Caco-2 (cell line): ENCODE results near the gene LRMDA. TPM values are rescaled to one million over a fixed set of nuclear protein-coding genes. Genes with fewer than 3 reads are reported as not detected.

Experiments used
- BruUV-seq: library from RNA; stranded (reverse); fragments of 400-500 nt; replicated peaks from 2 replicates; lab custom pipeline; 2021; lab: Mats Ljungman, UMichigan
- CTCF ChIA-PET: fragments of 300-600 bp; sonication (Branson Sonifier 250); formaldehyde crosslinking; loops from one replicate; lab custom pipeline; 2022; ENCODE audit warnings: antibody characterized with exemption; lab: Charles Lee
- POLR2A ChIA-PET: fragments of 300-600 bp; sonication (Branson Sonifier 250); formaldehyde crosslinking; loops from one replicate; lab custom pipeline; 2022; ENCODE audit warnings: antibody characterized with exemption; lab: Charles Lee
- DNase-seq, 2 experiments: peaks; one replicate each; pipeline versions ENCODE4 v3.0.0 to v3.0.0-alpha.2; 2020 to 2022
- H3K27me3 ChIP-seq: replicated peaks from 2 replicates; pipeline ENCODE4 v1.6.0; 2011; ENCODE audit warnings: low read length; ENCODE audit not compliant: control insufficient read depth, insufficient read depth
- H3K36me3 ChIP-seq: 2 replicates; pipeline ENCODE4 v1.5.1; 2011; ENCODE audit warnings: low read length; ENCODE audit not compliant: control insufficient read depth, insufficient read depth
- H3K4me1 ChIP-seq: fragments of 250-450 bp; sonication (Bioruptor Pico); 2 replicates; pipeline ENCODE4 v1.5.1; 2020; ENCODE audit warnings: mild to moderate bottlenecking
- H3K4me3 ChIP-seq: 2 replicates; pipeline ENCODE4 v1.5.1; 2011; ENCODE audit warnings: low read depth, mild to moderate bottlenecking, control low read depth, low read length
- H3K9me3 ChIP-seq: fragments of 250-450 bp; sonication (Bioruptor Pico); 2 replicates; pipeline ENCODE4 v1.5.1; 2020; ENCODE audit warnings: mild to moderate bottlenecking, moderate library complexity
- H3K27ac Mint-ChIP-seq: one replicate; pipeline ENCODE4 v1.8.0; 2022; ENCODE audit warnings: mixed read lengths; ENCODE audit not compliant: unreplicated experiment
- H3K27me3 Mint-ChIP-seq: one replicate; pipeline ENCODE4 v1.8.0; 2022; ENCODE audit warnings: mixed read lengths; ENCODE audit not compliant: insufficient read depth, unreplicated experiment
- H3K36me3 Mint-ChIP-seq: one replicate; pipeline ENCODE4 v1.8.0; 2022; ENCODE audit warnings: mild to moderate bottlenecking, mixed read lengths; ENCODE audit not compliant: insufficient read depth, unreplicated experiment
- H3K4me1 Mint-ChIP-seq: one replicate; pipeline ENCODE4 v1.8.0; 2022; ENCODE audit warnings: low read depth, mixed read lengths; ENCODE audit not compliant: unreplicated experiment
- H3K4me3 Mint-ChIP-seq: one replicate; pipeline ENCODE4 v1.8.0; 2022; ENCODE audit warnings: mild to moderate bottlenecking, moderate library complexity, mixed read lengths; ENCODE audit not compliant: unreplicated experiment
- H3K9me3 Mint-ChIP-seq: one replicate; pipeline ENCODE4 v1.8.0; 2022; ENCODE audit warnings: mixed read lengths; ENCODE audit not compliant: unreplicated experiment
- intact Hi-C: fragments of 100-400 bp; cut with micrococcal nuclease; formaldehyde crosslinking; loops from one replicate; pipeline ENCODE4 v1.10.0; 2022; ENCODE audit not compliant: unreplicated experiment
- total RNA-seq: library from RNA; stranded (reverse); gene quantifications from 2 replicates; pipeline ENCODE4 v1.2.3, GENCODE V29; 2022
- TF ChIP-seq, protein P1 (sequence below), 2 experiments: fragments of 200-600 bp in 1 of 2; IDR thresholded peaks; 1 replicate in 1 of 2; 2 replicates in 1 of 2; pipeline versions ENCODE4 v1.5.1 to v1.8.0; 2011 to 2022; ENCODE audit warnings: antibody characterized with exemption in 1 of 2, control low read depth in 1 of 2, inconsistent platforms in 1 of 2, low read depth in 1 of 2, low read length in 1 of 2, mild to moderate bottlenecking in 1 of 2, moderate library complexity in 1 of 2; ENCODE audit not compliant: insufficient read depth in 1 of 2, severe bottlenecking in 1 of 2, unreplicated experiment in 1 of 2

Gene LRMDA
- total RNA-seq, 1 experiment from 2014 or later: 18.5 TPM

DNA sequence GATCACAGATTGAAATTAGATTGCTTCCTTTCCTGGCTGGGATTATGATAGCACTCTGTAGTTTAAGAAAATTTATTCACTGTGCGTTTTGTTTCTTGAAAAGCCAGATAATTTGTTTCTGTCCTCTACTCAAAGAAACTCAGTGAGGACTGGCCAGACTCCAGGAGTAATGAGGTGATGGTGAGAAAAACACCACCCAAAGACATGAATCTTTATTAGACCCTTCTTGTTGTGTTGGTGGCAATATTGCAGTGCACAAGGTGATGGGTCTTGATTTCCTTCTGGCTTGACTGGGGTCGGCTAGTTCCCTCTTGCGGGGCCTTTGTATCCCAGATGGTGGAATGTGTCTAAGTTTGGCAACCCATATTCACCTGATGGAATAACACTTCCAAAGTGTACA is 756.8 kb downstream of the LRMDA start:
- DNase-seq: no peak
- no TSS peak for BruUV-seq
- H3K4me3 Mint-ChIP-seq: no peak overlapping the region
- H3K27me3 Mint-ChIP-seq: no peaks in the 10 kb centered on the region
- Histone ChIP-seq H3K9me3 (no peaks in the 10 kb centered on the region), H3K27me3 (no peaks in the 10 kb centered on the region), H3K4me1 (peaks cover 53% of the 10 kb centered on the region), H3K4me3 (no peak overlapping the region), H3K36me3 (no peaks in the 10 kb centered on the region)
- peak overlapping the region; percentile 20 for H3K27ac Mint-ChIP-seq
- H3K4me1 Mint-ChIP-seq: peaks cover 21% of the 10 kb centered on the region
- CTCF ChIA-PET: no interaction called here
- H3K9me3 Mint-ChIP-seq: no peaks in the 10 kb centered on the region
- H3K36me3 Mint-ChIP-seq: peaks cover 14% of the 10 kb centered on the region
- TF ChIP-seq, protein P1, sequence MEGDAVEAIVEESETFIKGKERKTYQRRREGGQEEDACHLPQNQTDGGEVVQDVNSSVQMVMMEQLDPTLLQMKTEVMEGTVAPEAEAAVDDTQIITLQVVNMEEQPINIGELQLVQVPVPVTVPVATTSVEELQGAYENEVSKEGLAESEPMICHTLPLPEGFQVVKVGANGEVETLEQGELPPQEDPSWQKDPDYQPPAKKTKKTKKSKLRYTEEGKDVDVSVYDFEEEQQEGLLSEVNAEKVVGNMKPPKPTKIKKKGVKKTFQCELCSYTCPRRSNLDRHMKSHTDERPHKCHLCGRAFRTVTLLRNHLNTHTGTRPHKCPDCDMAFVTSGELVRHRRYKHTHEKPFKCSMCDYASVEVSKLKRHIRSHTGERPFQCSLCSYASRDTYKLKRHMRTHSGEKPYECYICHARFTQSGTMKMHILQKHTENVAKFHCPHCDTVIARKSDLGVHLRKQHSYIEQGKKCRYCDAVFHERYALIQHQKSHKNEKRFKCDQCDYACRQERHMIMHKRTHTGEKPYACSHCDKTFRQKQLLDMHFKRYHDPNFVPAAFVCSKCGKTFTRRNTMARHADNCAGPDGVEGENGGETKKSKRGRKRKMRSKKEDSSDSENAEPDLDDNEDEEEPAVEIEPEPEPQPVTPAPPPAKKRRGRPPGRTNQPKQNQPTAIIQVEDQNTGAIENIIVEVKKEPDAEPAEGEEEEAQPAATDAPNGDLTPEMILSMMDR (IDR thresholded peaks at IDR 0.05; ENCODE audit: insufficient read depth in 1 of 2, low read depth in 1 of 2, low read length in 1 of 2, severe bottlenecking in 1 of 2, unreplicated experiment in 1 of 2): no peak
- POLR2A ChIA-PET: no interaction called here
- intact Hi-C loops: no loop called here

DNA sequence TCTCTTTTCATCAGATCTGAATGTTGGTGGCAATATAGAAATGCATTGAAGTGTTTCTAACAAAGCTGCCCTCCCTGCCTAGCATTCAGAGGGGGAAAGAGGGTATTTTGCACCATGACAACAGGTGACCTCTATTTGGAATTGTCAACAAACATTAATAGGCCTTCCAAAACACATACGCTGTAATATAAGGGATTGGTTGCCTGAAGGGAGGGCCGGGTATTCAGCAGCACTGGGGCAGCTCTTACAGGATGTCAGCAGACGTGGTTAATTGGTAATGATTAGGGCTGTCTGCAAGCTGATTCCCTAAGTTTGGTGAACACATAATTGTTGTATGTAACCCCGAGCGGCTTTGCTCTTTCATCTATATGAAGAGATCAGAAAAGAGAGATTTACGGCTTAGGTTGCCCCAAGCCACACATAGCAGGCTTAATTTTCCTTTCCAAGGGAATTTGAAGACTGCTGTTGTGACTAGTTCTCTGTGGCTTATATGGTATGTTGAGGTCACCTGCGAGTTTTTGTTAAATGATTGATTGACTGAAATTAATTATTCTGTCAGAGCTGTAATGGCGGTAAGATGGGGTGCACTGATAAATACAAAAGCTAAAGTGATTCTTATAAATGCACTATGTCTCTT is 759.3 kb downstream of the LRMDA start:
- no peaks in the 10 kb centered on the region for H3K27me3 ChIP-seq
- no peaks in the 10 kb centered on the region for H3K36me3 ChIP-seq
- peak overlapping the region; percentile 92 for H3K27ac Mint-ChIP-seq
- H3K9me3 ChIP-seq: no peaks in the 10 kb centered on the region
- DNase-seq: peak; percentile 72 to 78
- peaks cover 26% of the 10 kb centered on the region for H3K4me1 Mint-ChIP-seq
- peak overlapping the region; percentile 53 for H3K4me3 Mint-ChIP-seq
- peaks cover 47% of the 10 kb centered on the region for H3K4me1 ChIP-seq
- no peak overlapping the region for H3K4me3 ChIP-seq
- no TSS peak for BruUV-seq
- TF ChIP-seq, protein P1 (IDR thresholded peaks at IDR 0.05; ENCODE audit: insufficient read depth in 1 of 2, low read depth in 1 of 2, low read length in 1 of 2, severe bottlenecking in 1 of 2, unreplicated experiment in 1 of 2): no peak
- H3K36me3 Mint-ChIP-seq: peaks cover 7% of the 10 kb centered on the region
- intact Hi-C loops: loop anchor here (1.0 to 2.0 kb wide), 7 partner anchors 40 to 788 kb away; no protein-coding TSS in a partner anchor
- ChIA-PET POLR2A (interaction anchor here (1.5 to 1.7 kb wide), 2 partner anchors 40 to 139 kb away, joined by 4 to 13 read pairs; no protein-coding TSS in a partner anchor), CTCF (interaction anchor here (1.4 to 1.6 kb wide), 2 partner anchors 40 to 112 kb away, joined by 8 to 14 read pairs; no protein-coding TSS in a partner anchor)
- H3K27me3 Mint-ChIP-seq: no peaks in the 10 kb centered on the region
- H3K9me3 Mint-ChIP-seq: peaks cover 13% of the 10 kb centered on the region

DNA sequence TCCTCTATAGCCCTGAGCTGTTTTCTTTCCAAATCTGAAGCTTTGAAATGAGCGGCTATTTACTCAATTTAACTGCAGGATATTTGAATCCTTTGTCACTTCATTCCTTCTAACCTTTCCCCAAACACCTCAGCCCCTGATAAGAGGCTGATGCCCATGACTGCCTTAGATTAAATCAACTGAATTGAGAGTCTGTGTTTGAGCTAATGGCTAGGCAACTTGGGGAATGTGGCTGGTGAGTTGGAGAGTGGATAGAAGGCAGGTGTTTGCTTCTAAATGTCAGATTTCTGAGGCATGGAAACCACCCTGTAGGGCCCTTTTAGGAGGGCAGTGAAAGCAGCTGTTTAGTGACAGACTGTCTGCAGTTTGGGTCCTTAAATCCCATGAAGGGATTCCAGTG is 759.9 kb downstream of the LRMDA start:
- Histone ChIP-seq H3K4me1 (peaks cover 42% of the 10 kb centered on the region), H3K36me3 (no peaks in the 10 kb centered on the region), H3K9me3 (no peaks in the 10 kb centered on the region), H3K27me3 (no peaks in the 10 kb centered on the region), H3K4me3 (no peak overlapping the region)
- TF ChIP-seq, protein P1 (IDR thresholded peaks at IDR 0.05; ENCODE audit: insufficient read depth in 1 of 2, low read depth in 1 of 2, low read length in 1 of 2, severe bottlenecking in 1 of 2, unreplicated experiment in 1 of 2): no peak
- CTCF ChIA-PET: interaction anchor here (0.7 to 1.6 kb wide), 3 partner anchors 11 to 112 kb away, joined by 4 to 14 read pairs (median 8); no protein-coding TSS in a partner anchor
- peak; percentile 71 to 81 for DNase-seq
- H3K36me3 Mint-ChIP-seq: peaks cover 7% of the 10 kb centered on the region
- intact Hi-C loops: loop anchor here (1.0 to 2.0 kb wide), 7 partner anchors 41 to 789 kb away; no protein-coding TSS in a partner anchor
- H3K27ac Mint-ChIP-seq: peak overlapping the region; percentile 92
- H3K27me3 Mint-ChIP-seq: no peaks in the 10 kb centered on the region
- peaks cover 26% of the 10 kb centered on the region for H3K4me1 Mint-ChIP-seq
- no TSS peak for BruUV-seq
- POLR2A ChIA-PET: interaction anchor here (1.5 to 1.7 kb wide), 2 partner anchors 41 to 140 kb away, joined by 4 to 13 read pairs; no protein-coding TSS in a partner anchor
- peaks cover 13% of the 10 kb centered on the region for H3K9me3 Mint-ChIP-seq
- H3K4me3 Mint-ChIP-seq: peak overlapping the region; percentile 53
